ENCODE results near the gene GAS7.
A peak's percentile ranks its signal among the peaks of the same experiment; 100 is the strongest.
"Not testable (repeated sequence)": the region's sequence is repeated elsewhere in the genome, so short reads cannot be mapped to it uniquely, and the experiment has no call there.

The GAS7 gene

DNA sequence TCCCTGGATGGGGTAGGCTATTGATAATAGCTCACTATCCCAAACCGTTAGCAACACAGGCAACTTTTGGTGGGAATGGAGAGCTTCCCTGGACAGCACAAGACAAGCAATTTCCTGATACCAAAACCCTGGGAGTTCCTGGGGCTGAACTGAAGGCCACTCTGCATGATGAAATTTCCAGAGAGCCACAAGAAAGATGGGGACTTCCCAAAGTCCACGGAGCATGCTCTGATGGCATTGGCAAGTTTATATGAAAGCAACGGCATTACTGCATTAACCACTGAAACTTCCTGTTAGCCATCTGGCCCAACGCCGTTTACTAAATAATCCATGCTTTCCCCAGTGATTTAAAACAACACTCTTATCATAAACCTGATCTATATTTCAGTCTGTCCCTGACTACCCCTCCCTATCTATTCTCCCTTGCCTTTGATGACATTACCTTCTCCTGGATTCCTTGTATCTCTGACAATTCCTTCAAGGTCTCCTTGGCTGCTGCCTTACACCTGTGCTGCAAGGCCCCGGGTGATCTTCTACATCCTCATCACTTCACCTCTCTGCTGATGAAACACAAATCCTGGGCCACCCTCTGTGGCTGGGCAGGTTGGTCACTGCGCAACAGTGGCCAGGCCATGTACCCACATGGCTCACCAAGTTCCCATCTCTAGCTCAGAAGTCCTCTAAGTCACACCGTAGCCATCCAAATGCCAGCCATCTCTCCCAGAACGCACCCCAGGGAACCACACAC is 184.9 kb downstream of the GAS7 start:
- peak in 1 of 2 donors; percentile 43 for DNase-seq

DNA sequence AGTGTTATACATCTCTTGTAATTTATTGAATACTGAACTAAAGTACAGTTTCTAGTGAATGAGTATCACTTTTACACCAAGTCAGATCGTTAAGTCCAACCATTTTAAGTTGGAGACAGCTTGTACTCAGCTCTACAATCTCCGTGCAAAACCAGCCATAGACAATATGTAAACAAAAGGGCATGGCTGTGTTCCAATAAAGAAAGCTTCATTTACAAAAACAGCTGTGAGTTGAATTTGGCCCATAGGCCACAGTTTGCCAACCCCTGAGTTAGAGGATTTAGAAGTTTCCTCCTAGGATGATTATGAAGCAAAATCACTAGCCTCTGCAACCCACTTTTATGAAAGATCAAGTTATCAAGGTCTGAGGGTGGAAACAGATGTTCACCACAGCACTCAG is 187.7 kb downstream of the GAS7 start:
- no peak for DNase-seq

DNA sequence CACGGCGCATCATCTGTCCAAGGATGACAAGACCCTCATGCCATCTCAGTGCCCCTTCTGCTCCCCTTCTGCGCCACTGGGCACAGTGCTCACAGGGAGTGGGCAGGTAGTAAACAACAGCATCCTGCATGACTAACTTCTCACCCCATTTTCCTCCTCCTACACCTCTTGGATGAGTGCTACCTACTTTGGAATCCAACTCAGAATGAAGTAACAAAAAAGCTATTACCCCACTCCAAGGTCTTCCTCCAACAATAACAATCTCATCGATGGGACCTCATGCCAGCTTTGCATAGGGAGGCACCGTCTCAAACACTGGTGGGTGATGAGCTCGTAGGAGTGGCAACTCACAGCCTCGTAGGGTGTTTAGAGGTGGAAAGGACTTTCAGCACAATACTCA is 194.7 kb downstream of the GAS7 start:
- no peak for DNase-seq

DNA sequence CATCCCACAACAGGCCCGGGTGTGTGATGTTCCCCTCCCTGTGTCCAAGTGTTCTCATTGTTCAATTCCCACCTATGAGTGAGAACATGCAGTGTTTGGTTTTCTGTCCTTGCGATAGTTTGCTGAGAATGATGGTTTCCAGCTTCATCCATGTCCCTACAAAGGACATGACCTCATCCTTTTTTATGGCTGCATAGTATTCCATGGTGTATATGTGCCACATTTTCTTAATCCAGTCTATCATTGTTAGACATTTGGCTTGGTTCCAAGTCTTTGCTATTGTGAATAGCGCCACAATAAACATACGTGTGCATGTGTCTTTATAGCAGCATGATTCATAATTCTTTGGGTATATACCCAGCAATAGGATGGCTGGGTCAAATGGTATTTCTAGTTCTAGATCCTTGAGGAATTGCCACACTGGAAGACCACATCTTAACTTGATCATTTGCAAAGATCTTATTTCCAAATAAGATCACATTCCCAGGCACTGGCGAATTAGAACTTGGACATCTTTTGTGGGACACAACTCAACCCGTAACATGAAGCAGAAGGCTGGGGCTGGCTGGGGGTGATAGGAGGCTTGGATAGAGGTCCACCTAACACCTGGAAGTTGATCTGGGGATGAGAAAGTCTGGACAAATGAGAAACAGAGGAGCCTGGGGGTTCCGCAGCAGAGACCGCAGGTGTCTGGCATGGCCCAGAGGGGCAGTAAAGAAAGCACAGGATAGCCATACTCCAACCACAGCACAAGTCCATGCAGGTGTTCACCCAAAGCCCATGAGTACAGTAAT is 195.6 kb downstream of the GAS7 start:
- DNase-seq = not testable (repeated sequence)

DNA sequence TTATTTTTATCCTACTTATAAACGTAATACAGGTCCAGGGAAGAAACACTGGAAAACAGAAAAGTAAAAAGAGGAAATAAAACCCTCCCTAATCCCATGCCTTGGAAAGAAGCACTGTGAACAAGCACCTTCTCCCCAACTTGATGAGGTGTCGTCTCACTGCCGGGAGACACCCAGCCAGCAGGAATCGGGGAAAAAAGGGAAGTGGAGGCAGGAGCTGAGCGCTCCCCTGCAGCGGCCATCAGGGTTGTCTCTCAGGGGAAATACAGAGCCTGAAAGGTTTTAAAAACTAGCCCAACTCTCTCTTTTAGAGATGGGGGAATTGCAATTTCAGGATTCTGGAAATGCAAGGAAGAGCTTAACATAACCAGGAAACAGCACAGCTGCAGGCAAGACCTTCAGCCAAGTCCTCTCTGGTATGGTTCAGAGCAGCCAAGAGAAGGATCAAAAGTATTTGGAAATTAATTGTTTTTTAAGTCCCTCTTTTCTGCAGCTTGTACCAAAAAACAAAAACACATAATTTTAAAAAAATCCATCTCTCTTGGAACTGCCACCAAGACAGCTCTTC is 197.0 kb downstream of the GAS7 start:
- no peak for DNase-seq

DNA sequence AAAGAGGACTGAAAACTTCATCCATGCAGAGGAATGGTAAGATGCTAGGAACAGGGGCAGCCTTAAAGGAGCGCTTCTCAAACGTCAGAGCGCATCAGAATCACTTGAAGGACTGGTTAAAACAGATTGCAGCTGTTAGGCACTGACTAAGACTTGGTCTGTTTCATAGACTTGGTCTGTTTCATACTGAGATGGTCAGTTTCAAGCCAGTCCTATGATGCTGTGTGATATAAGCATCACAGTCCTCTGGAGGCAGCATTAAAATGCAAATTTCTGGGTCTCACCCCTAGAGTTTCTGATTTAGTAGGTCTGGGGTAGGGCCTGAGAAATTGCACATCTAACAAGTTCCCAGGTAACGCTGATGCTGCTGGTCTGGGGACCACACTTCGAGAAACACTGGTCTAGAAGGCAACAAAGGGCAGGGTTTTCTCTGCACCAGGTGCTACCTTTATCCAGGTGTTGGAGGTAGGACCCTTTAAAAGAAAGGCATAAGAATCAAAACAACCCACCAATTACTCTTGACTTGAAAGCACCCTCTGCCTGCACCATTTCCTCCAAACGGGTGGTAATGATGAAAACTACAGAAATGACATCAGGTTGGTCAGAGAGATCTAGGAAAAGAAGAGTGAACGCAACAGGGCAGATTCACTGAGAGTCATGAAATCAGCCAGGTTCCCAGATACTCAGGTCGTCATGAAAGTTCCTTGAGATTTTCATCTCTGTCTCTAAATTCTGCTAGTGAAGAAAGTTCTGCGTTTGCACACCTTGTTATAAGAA is 198.3 kb downstream of the GAS7 start:
- DNase-seq = no peak

DNA sequence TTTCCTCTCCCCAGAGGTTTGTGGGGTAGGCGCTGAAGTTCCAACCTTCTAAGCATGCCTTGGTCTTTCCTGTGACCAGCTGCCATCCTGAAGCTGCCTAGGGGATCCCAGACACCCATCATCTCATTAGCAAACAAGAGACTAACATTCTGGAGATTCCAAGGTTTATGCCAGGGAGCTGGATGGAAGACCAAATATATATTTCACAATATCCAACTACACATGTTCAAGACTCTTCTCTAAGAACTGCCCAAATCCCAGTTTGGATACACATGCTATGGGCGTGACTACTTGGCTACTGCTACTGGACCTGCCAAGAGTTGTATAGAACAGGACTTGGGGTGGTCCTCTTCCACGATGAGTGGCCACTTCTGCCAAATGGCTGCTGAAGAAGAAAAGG is 200.3 kb downstream of the GAS7 start:
- no peak for DNase-seq

DNA sequence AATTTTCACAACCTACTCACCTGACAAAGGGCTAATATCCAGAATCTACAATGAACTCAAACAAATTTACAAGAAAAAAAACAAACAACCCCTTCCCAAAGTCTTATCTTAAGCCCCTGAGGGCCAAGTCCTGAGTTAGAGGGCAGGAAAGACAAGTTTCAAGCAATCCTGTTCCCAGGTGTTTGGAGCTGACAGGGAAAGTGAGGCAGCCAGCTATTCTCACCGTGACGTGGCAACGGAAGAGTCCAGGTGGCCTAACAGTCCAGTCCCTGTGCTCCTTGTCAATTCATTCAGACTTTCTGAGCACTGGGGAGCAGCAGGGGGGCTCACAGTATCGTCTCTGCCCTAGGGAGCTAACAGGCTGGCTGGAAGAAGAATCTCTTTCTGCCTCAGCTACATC is 203.6 kb downstream of the GAS7 start:
- DNase-seq = no peak

DNA sequence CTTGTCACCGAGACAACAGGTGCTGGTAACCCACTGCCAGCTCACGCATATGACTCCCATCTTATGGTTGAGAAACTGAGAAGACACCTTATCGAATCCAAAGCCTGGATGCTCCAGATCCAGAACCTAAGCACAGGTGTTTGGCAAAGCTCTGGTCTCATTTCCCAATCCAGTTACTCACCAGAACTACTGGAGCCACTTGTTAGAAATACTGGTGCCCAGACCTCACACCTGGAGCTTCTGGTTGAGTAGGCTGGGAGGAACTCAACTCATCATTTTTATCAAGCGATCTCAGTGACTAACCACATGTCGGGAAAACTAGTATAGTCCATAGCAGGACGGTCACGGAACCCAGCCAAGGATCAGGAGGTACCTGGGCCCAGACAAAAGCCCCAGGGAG is 206.6 kb downstream of the GAS7 start:
- DNase-seq = no peak

DNA sequence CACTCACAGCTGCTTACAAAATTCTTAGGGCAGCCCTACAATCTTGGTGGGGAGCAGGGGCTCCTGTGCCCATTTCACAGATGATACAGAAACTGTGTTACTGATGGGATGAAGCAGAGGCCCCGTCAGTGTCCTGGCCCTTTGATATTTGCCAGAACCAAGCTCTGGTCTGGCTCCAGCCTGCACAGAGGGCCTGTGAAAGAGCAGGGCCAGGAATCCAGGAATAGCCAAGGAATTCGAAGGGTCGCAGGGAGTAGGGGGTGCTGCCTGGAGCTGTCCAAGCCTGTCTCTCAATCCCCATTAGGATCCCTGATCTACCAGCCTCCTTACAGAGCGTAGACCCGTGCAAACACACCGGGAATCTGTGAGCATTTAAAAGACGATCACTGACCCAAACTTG is 207.1 kb downstream of the GAS7 start:
- no peak for DNase-seq

DNA sequence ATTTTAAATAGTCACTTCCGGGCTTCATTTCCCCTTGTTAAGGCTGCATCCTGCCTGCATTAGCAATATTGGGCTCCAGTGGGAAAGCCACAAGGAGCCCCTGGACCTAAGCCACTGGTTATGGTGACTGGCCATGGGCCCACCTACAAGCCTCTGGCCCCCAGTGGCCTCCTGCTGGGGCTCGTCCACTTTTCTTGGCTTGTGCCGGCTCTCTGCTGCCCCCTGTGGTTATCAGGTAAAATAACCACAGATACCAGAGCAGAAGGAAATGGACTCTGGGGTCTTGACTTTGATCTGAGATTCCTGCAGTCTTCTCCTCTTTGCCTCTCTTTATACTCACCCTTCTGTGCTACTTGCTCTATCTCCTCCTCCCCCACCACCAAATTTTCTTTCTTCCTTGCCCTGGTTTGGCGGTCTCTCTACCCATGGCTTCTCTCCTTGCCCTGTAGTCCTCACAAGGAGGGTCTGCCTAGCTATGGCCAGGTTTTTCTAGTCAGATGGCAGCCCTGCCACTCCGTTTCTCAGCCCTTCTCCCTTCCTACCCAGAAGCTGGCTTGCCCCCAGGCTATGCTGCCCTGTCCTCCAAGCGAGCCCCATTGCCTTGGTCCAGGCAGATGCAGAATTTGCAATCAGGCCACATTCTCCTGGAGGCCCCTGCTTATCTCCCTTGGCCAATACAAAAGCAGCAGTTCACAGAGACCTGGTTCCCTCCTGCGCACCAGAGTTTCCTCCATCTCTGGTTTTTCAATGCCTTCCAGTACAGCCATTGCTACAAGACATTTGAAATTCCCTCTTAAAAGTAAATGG is 210.4 kb downstream of the GAS7 start:
- peak; percentile 27 to 32 for DNase-seq

DNA sequence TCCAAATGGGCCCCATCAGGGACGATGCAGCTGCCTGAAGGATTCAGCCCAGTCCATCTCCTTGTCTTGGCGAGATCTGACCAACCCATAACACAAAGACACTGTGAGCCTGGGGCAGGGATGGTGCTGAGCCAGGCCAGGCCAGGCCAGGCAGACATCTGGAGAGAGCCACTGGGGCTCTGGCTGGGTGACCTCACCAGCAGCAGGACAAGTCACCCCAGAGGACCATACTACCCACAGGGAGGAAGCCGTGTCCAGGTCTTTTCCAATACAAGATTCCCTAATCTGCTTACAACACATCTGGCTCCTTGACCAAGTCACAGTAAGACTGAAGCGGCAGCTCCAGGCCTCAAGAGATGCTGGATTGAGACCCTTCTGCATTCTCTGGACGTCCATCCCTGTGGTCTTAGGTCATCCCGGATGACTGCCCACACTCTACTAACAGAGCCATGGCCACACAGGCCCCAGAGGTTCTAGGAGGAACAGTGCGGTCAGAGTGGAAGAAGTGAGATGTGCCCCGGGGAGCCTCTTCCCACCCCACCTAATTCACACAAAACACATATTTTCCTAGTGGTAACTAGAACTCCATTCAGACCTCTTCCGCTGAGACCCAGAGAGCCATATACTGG is 211.5 kb downstream of the GAS7 start:
- no peak for DNase-seq

DNA sequence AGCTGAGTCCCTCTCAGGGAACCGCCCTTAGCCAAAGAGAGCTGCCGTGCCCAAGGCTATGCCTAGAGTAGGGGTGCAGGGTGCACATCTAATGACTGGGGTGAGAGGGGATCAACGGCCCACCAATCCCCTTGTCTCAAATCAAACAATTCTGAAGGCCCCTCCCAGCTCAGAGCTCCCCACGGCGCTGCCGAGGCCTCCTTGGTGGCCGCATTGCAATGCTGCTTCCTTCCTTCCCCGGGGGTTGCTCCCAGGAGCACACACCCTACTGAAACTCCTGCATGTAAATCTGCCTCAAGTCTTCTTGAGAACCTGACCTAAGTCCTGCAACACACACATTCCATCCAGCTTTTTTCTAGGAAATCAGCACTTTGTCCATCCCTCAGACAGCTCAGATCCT is 212.8 kb downstream of the GAS7 start:
- no peak for DNase-seq

DNA sequence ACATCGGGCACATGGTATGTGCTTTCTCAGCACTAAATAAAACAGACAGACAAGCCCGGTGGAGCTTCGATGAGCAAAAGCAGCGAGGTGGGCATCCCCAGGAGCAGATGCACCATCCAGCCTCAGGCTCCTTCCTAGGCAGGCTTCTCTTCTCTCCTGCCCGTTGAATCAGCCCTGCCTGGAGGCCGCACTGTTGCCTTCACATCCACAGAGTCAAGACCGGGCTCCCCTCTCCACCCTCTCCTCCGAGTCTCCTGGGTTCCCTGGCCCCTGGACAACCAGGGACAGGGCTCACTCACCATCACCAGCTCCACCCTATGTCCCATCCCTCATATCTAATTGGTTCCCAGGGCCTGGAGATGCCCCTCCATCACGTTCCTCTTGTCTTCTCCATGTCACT is 213.6 kb downstream of the GAS7 start:
- DNase-seq = no peak

DNA sequence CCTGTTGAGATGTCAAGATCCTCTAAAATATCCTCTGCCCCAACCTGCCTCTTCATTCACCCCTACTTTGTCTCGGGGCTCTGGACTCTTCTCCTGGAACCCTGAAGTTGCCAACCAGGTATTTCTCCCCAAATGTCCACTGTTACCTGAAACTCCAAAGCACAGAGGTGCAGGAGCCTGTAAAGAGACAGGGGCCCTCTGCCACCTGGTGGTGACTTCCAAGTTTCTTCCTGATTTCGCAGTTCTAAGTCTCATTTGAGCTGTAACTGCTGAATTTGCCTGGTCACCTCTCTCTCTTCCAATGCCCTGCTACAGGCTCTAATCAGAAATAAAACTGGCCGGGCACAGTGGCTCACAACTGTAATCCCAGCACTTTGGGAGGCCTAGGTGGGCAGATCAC is 216.2 kb downstream of the GAS7 start:
- DNase-seq = no peak

DNA sequence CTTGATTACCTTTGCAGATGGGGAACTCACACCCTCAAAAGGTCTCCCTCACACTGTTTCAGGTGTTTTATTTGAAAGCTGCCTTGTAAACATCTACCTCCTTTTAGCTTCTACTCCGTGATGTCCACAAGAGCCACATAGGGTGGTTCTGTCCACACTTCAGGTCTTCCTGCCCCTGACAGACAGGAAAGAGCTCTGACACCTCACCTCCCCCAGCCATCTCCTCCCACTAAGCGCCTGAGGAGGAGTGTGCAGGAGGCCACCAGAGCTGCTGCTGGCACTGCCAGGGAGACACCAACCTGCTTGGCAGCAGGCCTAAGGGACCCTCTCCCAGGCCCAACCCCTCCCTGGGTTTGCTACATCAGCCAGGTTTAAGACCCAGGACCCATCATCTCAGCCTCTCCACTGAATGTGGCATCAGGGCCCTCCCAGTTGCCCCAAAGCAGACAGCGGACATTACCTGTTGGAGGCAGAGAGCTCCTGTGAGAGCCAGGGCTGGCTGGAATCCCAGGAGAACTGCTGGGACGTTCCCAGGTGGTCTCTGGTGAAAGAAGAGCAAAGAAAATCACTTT is 217.0 kb downstream of the GAS7 start:
- no peak for DNase-seq

DNA sequence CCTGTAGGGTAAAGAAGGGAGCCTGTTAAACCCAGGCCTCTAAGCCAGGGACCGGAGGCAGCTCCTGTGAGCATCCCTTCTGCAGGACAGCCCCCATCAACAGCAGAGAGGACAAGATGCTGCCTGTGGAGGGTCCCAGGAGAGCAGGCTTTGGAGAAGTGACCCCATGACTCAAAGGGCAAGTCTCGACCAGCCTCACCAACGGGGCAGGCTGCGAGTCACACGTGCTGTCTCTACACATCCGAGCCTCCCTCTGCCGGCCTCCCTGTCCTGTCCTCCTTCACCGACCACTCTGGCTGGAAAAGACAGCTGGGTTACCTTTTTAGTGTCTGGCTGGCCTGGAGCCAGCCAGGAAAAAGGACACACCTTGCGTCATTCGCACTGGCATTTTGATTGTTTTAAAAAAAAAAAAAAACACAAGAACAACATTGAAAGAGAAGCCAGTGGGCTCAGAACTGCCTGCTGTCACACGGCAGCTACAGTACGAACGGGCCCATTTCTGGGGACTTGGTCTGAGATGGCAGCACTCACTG is 218.9 kb downstream of the GAS7 start:
- DNase-seq = no peak

DNA sequence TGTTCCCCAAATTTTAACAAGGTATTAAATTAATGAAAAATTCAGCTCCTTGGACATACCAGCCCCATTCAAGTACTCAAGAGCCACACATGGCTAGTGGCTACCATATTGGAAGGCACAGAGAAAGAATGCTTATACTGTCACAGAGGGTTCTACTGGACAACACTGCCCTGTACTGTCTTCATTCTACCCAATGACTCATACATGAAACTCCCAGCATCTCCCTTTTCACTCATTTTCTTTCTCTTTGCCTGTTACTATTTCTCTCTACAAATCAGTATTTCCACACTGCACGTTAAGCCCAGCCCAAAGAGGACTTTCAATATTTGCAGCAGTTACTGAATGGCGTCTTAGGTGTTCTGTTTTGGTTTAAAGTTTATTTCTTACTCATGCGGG is 221.2 kb downstream of the GAS7 start:
- DNase-seq = no peak

DNA sequence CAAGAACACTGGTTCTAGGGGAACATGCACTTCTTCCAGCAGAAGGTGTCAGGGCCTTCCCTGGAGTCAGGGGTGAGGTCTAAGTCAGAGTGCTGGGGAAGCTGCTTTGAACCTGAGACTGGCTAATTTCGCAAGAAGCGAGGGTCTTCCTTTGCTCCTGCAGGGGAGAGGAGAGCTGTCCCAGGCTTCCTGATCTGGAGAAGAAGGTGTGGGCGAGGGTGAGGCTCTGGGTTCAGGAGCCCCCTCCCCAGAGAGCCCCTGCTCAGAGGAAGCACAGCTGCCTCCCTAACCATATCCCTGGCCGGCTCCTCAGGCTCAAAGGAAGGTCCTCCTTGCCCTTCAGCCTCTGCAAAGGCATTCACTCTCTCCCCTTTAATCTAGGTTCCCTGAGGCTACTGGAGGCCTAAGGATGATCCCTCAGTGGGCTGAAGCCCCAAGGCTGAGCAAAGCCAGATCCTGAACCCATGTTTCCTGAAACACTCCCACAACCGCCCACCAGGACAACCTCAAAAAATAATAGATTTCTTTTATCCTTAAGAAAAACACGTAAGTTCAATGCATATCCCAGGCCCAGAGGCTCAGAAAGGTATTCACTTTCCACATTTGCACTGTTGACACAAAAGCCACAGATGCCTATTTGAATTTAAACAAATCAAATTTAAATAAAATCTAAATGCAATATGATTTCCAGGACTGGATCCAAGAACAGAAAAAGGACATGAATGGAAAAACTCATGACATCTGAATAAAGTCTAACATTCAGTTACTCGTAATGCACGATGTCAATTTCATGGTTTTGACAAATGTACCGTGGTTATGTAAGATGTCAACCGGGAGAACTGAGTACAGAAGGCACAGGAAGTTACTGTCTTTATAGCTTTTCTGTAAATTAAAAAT is 221.9 kb downstream of the GAS7 start:
- no peak for DNase-seq

All from CD4-positive, alpha-beta T cell treated with Interleukin-1 beta for 1 hour (primary cell).